Adipocyte (in vitro differentiated cells): ENCODE measurements around the gene ZSCAN5C.
"Not testable (repeated sequence)": the region's sequence is repeated elsewhere in the genome, so short reads cannot be mapped to it uniquely, and the experiment has no call there.

Experiments
- DNase-seq: peaks from one replicate; pipeline ENCODE4 v3.0.0-alpha.2; 2015; ENCODE audit warnings: low read depth
- H3K27me3 ChIP-seq: replicated peaks from 2 replicates; pipeline ENCODE4 v1.7.0; 2013; ENCODE audit warnings: mild to moderate bottlenecking, low read length, moderate library complexity; ENCODE audit not compliant: control insufficient read depth, insufficient read depth
- H3K36me3 ChIP-seq: 2 replicates; pipeline ENCODE4 v1.7.0; 2013; ENCODE audit warnings: low read length, mild to moderate bottlenecking, moderate library complexity; ENCODE audit not compliant: control insufficient read depth, insufficient read depth, severe bottlenecking
- H3K4me1 ChIP-seq: 2 replicates; pipeline ENCODE4 v1.7.0; 2013; ENCODE audit warnings: mild to moderate bottlenecking, low read length, moderate library complexity; ENCODE audit not compliant: control insufficient read depth, insufficient read depth
- H3K4me3 ChIP-seq: 2 replicates; pipeline ENCODE4 v1.7.0; 2013; ENCODE audit warnings: mild to moderate bottlenecking, low read length, moderate library complexity
- H3K9ac ChIP-seq: 2 replicates; pipeline ENCODE4 v1.7.0; 2013; ENCODE audit warnings: mild to moderate bottlenecking, low read length, moderate library complexity
- H3K9me3 ChIP-seq: 2 replicates; pipeline ENCODE4 v1.7.0; 2013; ENCODE audit warnings: mild to moderate bottlenecking, low read length, moderate library complexity; ENCODE audit not compliant: control insufficient read depth

Gene ZSCAN5C

DNA sequence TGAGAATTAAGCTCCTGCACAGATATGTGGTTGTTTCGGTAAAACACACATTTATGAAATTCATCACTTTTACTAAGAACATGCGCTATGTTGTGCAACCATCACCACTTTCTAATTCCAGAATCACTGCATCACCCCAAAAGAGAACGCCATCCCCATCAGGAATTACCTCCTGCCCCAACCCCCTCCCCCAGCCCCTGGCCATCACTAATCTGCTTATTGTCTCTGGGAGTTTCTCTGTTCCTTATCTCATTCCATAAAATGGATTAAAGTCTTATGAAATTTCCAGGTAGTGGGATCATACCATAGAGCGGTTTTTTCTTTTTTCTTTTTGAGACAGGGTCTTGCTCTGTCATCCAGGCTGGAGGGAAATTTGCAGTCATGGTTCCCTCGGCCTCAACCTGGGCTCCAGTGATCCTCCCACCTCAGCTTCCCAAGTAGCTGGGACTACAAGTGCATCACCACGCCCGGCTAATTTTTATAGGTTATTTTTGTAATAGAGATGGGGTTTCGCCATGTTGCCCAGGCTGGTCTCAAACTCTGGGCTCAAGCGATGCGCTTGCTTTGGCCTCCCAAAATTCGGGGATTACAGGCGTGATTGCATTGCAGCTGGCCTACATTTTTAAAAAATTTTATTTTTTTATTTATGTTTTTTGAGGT lies 8.0 kb upstream of the ZSCAN5C start:
- Histone ChIP-seq H3K9me3 (no peaks in the 10 kb centered on the region), H3K4me3 (no peak overlapping the region), H3K9ac (no peak overlapping the region), H3K36me3 (no peaks in the 10 kb centered on the region), H3K27me3 (peaks cover 15% of the 10 kb centered on the region), H3K4me1 (no peaks in the 10 kb centered on the region)
- no peak for DNase-seq

DNA sequence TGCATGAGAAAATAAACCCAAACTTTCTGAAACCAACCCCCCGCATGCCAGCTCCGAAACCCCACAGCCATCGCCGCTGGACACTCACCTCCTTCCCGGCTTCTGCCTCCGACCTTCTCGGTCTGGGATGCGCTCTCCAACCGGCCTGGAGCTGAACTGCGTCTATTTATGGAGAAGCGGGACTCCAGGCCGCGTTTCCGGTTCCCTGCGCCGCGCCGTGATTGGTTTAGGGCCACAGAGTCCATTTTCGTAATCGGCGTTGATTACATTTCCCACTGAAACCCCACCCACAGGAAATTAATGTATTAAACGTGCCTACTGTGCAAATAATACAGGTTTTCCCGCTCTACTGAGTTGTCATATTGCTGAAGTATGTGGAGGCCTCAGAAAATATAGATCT lies 4.4 kb upstream of the ZSCAN5C start, which contains the start of gene ZSCAN5B:
ZSCAN5B (minus strand) TSS at position 138 of the 400 bp plus-strand sequence. CDS start 4,731 bp downstream, outside the sequence.
- not testable (repeated sequence) for H3K4me3 ChIP-seq, H3K9me3 ChIP-seq, H3K27me3 ChIP-seq, H3K4me1 ChIP-seq, DNase-seq, H3K36me3 ChIP-seq, H3K9ac ChIP-seq

DNA sequence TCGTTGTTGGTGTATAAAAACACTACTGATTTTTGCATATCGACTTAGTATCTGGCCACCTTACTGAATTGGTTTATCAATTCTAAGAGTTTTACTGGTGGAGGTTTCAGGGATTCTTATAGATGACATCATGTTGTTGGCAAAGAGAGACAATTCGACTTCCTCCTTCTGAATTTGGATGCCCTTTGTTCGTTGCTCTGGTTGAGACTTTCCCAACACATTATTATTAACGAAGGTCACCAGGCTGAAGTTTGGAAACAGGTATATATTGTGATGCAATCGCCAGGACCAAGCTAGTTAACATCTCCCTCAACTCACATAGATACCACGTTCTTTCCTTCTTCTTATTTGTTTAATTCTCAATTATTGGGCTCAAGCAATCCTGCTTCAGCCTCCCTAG lies 2.4 kb upstream of the ZSCAN5C start:
- Histone ChIP-seq H3K9me3 (no peaks in the 10 kb centered on the region), H3K4me1 (no peaks in the 10 kb centered on the region), H3K9ac (no peak overlapping the region), H3K36me3 (no peaks in the 10 kb centered on the region), H3K27me3 (no peaks in the 10 kb centered on the region), H3K4me3 (no peak overlapping the region)
- DNase-seq = no peak

DNA sequence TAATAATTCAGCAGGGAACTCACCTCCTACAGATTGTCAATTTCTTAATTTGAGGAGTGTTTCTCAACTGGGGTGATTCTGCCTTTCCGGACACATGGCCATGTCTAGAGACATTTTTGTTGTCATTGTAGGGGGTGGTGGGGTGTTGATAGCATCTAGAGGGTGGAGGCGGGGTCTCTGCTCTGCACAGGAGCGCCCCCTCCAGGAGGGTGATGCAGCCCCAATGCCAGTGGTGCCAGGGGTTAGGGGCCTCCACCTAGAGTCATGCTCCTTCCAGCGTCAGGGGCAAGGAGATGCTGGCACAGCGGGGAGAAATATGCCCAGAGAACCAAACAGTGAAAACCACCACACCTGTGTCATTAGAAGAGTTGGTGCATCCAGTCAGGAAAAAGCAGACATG lies 5.5 kb downstream of the ZSCAN5C start:
- not testable (repeated sequence) for H3K9ac ChIP-seq, DNase-seq, H3K4me1 ChIP-seq, H3K4me3 ChIP-seq, H3K27me3 ChIP-seq, H3K9me3 ChIP-seq, H3K36me3 ChIP-seq

DNA sequence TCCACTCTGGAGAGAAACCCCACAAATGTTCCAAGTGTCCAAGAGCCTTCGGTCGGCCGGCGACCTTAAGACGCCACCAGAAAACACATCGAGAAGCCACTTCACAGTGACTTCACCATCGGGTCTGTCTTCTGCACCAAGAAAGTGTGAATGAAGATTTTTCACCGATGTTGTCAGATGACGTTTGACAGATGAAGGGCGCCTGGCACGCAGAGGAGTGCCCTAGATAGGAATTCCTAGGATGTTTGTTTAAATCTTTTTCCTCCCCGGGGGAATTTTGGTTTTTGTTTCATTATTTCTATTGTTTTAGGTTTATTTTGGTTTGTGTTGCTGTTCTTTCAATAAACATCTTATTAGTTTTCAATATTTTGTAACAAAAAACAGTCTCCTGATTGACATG lies 7.0 kb downstream of the ZSCAN5C start:
- DNase-seq = no peak
- Histone ChIP-seq H3K4me1 (no peaks in the 10 kb centered on the region), H3K9ac (no peak overlapping the region)

DNA sequence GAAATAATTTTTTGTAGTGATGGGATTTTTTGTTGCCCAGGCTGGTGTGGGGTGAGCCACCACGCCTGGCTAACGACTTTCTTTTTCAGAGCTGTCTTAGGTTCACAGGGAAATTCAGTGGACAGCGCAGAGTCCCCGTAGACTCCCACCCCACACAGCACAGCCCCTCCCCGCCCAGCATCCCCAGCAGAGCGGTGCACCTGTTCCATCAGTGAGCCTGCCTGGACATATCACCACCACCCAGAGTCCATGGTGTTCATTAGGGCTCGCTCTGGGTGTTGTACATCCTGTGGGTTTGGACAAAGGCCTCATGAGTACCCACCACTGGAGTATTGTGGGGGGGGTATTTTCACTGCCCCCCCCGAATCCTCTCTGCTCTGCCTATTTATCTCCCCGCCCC lies 8.0 kb downstream of the ZSCAN5C start:
- not testable (repeated sequence) for H3K4me1 ChIP-seq, H3K4me3 ChIP-seq, H3K27me3 ChIP-seq, H3K36me3 ChIP-seq, H3K9ac ChIP-seq, H3K9me3 ChIP-seq, DNase-seq

More for the DNA sequence above, 7.0 kb downstream of the ZSCAN5C start:
- H3K9me3 ChIP-seq = no peaks in the 10 kb centered on the region
- no peak overlapping the region for H3K4me3 ChIP-seq
- H3K36me3 ChIP-seq = no peaks in the 10 kb centered on the region
- peaks cover 8% of the 10 kb centered on the region for H3K27me3 ChIP-seq

DNA sequence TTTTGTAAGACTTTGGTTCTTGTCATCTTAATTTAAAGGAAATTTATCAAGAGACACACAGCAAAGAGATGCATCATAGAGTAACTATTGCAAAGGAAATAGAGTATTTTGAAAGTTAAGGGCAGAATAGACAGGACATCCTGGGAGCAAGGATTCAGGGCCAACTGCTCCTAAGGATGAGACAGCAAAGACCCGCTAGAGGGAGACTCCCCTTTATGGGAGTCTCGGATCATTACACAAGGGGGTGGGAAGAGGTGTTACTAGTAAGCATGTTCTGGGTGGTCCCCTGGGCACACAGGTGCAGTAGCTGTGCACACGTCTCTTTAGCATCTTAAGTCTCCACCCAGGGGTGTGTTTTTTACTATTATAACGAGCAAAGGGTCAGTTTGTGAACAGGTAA lies 9.6 kb downstream of the ZSCAN5C start:
- no peak for DNase-seq
- Histone ChIP-seq H3K36me3 (no peaks in the 10 kb centered on the region), H3K27me3 (peaks cover 4% of the 10 kb centered on the region), H3K4me3 (no peak overlapping the region), H3K4me1 (no peaks in the 10 kb centered on the region), H3K9ac (no peak overlapping the region), H3K9me3 (no peaks in the 10 kb centered on the region)

DNA sequence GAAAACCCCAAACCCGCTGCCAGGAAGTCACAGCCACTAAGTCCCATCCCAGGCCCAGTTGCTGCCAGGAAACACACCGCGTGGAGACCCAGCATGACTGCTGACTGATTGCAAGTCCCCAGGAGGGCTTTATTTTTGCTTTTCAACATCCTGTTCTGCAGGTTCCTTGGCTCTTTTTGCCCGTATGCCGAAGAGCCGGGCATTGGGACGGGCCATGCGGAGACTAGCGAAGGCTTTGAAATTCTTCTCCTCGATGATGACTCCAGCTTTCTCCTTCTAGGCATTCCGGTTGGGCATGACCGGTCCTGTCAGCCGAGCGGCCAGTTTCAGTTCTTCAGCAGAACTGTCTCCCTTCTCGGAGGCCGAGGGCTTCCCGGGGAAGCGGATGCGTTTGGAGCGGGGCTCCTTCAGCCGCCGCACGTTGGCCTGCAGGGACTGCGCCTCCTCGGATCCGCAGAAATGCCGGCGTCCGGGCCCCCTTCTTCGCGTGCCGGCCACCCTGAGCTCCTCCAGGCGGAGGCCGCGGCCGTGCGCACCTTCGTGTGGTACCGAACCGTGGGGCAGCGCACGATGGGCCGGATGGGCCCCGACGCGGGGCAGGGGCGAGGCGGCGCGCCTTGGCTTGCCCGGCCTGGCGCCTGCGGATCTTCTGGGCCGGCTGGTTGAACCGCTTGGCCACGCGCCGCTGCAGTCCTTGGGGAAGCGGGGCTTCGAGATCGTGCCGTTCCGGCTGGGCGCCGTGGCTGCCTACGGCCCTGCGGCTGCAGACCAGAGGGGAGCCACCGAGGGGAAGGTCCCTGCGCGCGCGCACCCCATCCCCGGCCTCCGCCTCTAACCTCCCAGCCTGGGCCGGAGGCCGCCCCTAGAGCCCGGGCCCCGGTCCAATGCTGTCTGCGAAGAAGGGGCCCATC lies 15.2 kb downstream of the ZSCAN5C start:
- Histone ChIP-seq H3K4me3 (peak overlapping the region; percentile 74), H3K9ac (peak overlapping the region; percentile 54)
- peak; percentile 1 for DNase-seq

DNA sequence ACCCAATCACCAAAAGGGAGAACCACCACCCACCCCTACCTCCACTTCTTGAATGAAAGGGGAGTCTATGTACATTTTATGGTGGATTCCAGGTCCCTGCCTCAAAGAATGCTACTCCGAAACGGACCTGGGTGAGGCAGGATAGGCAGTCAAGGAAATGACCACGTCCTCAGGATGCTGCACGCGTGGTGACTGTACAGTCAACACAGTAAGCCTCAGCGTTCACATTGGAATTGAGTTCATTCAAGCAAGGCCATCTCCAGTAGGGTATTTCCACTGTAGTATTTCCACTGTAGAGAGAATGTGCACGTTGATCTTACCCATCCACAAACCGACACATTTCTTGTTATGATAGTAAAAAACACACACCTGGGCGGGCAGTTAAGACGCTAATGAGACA lies 16.9 kb downstream of the ZSCAN5C start:
- no peak overlapping the region for H3K9ac ChIP-seq
- no peaks in the 10 kb centered on the region for H3K36me3 ChIP-seq
- H3K4me1 ChIP-seq = no peaks in the 10 kb centered on the region
- H3K9me3 ChIP-seq = no peaks in the 10 kb centered on the region
- no peak for DNase-seq
- no peak overlapping the region for H3K4me3 ChIP-seq
- no peaks in the 10 kb centered on the region for H3K27me3 ChIP-seq

More for the DNA sequence above, 15.2 kb downstream of the ZSCAN5C start:
- Histone ChIP-seq H3K9me3 (no peaks in the 10 kb centered on the region), H3K36me3 (no peaks in the 10 kb centered on the region), H3K27me3 (peaks cover 4% of the 10 kb centered on the region), H3K4me1 (no peaks in the 10 kb centered on the region)

DNA sequence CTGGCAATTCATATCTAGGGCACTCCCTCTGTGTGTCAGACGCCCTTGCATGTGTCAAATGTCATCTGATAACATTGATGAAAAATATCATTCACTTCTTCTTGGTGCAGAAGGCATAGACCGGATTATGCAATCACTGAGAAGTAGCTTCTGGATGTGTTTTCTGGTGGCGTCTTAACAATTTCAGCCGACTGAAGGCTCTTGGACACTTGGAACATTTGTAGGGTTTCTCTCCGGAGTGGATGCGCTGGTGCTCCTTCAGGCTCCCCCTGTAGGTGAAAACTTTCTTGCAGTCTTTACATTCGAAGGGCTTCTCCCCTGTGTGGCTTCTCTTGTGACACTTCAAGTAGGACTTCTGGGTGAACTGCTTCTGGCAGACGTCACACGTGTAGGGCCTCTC lies 19.4 kb downstream of the ZSCAN5C start:
- not testable (repeated sequence) for DNase-seq, H3K27me3 ChIP-seq, H3K4me1 ChIP-seq, H3K36me3 ChIP-seq, H3K9me3 ChIP-seq, H3K4me3 ChIP-seq, H3K9ac ChIP-seq

DNA sequence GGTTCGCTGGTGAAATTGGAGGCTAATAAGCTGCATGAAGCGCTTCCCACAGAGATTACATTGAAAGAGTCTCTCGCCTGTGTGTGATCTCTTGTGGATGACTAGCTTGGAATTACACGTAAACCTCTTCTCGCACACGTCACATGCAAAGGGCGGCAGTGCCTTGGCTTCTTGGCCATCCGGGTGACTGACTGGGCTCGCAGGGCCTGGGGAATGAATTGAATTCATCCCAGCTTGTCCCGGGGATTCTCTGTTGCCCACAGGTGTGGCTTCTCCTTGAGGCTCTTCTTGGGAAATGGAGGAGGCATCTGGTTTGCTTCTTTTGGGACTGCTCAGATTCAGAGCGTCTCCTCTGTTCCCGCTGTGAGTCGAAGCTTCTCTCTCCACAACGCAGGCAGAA lies 19.8 kb downstream of the ZSCAN5C start:
- H3K9ac ChIP-seq = no peak overlapping the region
- DNase-seq = no peak
- H3K4me3 ChIP-seq = no peak overlapping the region
- no peaks in the 10 kb centered on the region for H3K9me3 ChIP-seq
- H3K4me1 ChIP-seq = peaks cover 6% of the 10 kb centered on the region
- no peaks in the 10 kb centered on the region for H3K36me3 ChIP-seq
- H3K27me3 ChIP-seq = no peaks in the 10 kb centered on the region
